ENCODE measurements around the gene GORAB.

The GORAB gene

GRCh38 chr1:170593173-170594011 lies 61.4 kb downstream of the GORAB start:
- no peak for DNase-seq

GRCh38 chr1:170594066-170594626 lies 62.2 kb downstream of the GORAB start:
- no peak for DNase-seq

GRCh38 chr1:170596701-170597100 lies 64.7 kb downstream of the GORAB start:
- DNase-seq = no peak

GRCh38 chr1:170598618-170599017 lies 66.7 kb downstream of the GORAB start:
- DNase-seq = no peak

- DNase-seq = no peak
Observed at GRCh38 chr1:170599033-170599432, 67.1 kb downstream of the GORAB start.

GRCh38 chr1:170601866-170602265 lies 69.9 kb downstream of the GORAB start:
- no peak for DNase-seq

Data from CD4-positive, alpha-beta T cell treated with Interleukin-1 beta for 1 hour (primary cell).